Retinal pigment epithelial cell (primary cell): ENCODE measurements around the gene GALNT17.

Experiments
- DNase-seq: peaks from one replicate; pipeline ENCODE4 v3.0.0-alpha.2; 2010; ENCODE audit warnings: low read depth
- H3K4me3 ChIP-seq: 2 replicates; pipeline ENCODE4 v1.5.1; 2011; ENCODE audit warnings: mild to moderate bottlenecking, low read length, control low read depth, moderate library complexity
- CTCF ChIP-seq: conservative IDR thresholded peaks from 2 replicates; pipeline ENCODE4 v1.5.1; 2011; ENCODE audit warnings: low read depth, low read length, control low read depth, inconsistent platforms

The GALNT17 gene

GRCh38 chr7:71350680-71351079, 218.7 kb downstream of the GALNT17 start:
- no peak for DNase-seq

DNA sequence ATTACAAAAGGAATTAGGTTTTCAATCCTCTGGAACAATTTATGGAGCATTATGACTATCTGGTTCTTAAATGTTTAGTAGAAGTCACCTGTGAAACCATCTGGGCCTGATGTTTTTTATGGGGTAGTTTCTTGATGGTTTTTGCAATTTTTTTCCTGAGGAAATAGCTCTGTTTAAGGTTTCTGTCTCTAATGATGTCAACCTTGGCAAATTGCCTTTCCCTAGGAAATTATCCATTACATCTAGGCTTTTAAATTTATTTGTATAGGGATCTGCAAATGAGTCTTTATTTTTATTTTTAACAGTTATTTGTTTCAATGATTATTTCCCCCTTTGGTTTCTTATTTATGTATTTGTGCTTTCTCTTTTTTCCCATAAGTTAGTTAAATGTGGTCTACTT, 222.8 kb downstream of the GALNT17 start:
- no peak overlapping the region for H3K4me3 ChIP-seq
- DNase-seq, result no peak
- no peak for TF ChIP-seq CTCF

More at GRCh38 chr7:71350680-71351079, 218.7 kb downstream of the GALNT17 start:
- TF ChIP-seq CTCF, result no peak
- no peak overlapping the region for H3K4me3 ChIP-seq

- DNase-seq, result no peak
- TF ChIP-seq CTCF, result no peak
- no peak overlapping the region for H3K4me3 ChIP-seq
Observed at GRCh38 chr7:71361451-71362032, 229.6 kb downstream of the GALNT17 start.

GRCh38 chr7:71362240-71362639, 230.3 kb downstream of the GALNT17 start:
- TF ChIP-seq CTCF, result no peak
- no peak overlapping the region for H3K4me3 ChIP-seq
- no peak for DNase-seq

DNA sequence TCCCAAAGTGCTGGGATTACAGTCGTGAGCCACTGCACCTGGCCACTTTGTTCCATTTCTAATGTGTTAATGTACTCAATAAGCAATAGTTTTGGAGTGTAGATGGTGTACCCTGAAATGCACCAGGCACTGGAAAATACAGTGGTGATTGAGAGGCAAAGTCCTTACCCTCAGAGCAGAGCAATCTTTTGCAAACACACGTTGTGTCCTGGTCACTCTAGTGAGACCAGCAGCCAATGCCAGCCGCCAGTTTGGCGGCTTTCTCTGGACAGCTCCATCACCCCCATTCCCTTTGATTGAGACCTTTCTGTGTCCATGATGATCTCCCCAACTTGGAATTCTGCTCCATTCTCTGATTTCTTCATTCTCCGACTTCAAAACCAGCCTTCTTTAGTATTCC, 231.3 kb downstream of the GALNT17 start:
- DNase-seq, result no peak
- TF ChIP-seq CTCF, result no peak
- no peak overlapping the region for H3K4me3 ChIP-seq

GRCh38 chr7:71363627-71364026, 231.7 kb downstream of the GALNT17 start:
- no peak for DNase-seq
- TF ChIP-seq CTCF, result no peak
- no peak overlapping the region for H3K4me3 ChIP-seq

DNA sequence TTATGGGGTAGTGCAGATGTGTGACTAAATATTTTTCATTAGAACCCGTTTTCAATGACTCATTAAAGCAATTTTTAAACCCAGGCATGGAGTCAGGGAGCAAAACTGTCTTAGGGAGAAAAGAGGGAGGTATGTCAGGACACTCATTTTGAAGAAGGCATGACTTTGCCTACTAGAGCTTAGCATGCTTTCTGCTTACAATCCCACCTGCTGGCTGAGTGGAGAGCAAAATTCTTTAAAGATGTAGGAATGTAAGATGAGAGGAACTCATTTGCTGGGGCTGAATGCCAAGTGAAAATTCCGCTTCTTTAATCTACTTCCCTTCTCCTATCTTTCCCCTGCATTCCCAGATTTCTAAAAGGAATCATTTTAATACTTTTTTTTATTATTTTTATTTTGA, 232.6 kb downstream of the GALNT17 start:
- H3K4me3 ChIP-seq, result no peak overlapping the region
- DNase-seq, result no peak
- TF ChIP-seq CTCF, result no peak
